HG02885 (cell line): ENCODE data around the gene MARCKSL1.
"Not testable (repeated sequence)": the region's sequence is repeated elsewhere in the genome, so short reads cannot be mapped to it uniquely, and the experiment has no call there.

ENCODE experiments used
- ATAC-seq: cut with Tn5 transposase; IDR thresholded peaks from one replicate; pipeline ENCODE4 v1.9.1; 2021; ENCODE audit warnings: mild to moderate bottlenecking; ENCODE audit not compliant: unreplicated experiment, poor library complexity

MARCKSL1 gene

GRCh38 chr1:32291708-32292538, 44.1 kb downstream of the MARCKSL1 start, which contains the start of gene HDAC1:
Gene HDAC1, plus strand, starts transcription at chr1:32292083. Its CDS starts 87 bp downstream, at chr1:32292170.
- peak; percentile 97 for ATAC-seq

- no peak for ATAC-seq
Observed at GRCh38 chr1:32291145-32291707, 44.8 kb downstream of the MARCKSL1 start.

GRCh38 chr1:32289256-32289655, 46.8 kb downstream of the MARCKSL1 start:
- no peak for ATAC-seq

DNA sequence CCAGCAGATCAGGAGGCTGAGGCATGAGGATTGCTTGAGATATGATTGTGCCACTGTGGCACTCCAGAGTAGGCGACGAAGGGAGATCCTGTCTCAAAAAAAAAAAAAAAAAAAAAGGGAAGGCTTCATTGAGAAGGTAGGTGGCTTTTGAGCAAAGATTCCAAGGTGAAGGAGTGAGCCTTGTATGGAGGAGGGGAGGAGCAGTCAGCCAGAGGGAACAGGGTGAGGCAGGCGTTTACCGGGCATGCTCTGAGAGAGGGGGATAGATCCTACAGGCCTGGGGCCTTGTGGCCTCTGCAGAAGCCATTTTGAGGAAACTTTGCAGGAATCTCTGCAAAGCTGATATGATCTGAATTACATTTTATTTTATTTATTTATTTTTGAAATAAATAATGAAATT, 49.3 kb downstream of the MARCKSL1 start:
- no peak for ATAC-seq

GRCh38 chr1:32285658-32286057, 50.4 kb downstream of the MARCKSL1 start:
- ATAC-seq, result no peak

DNA sequence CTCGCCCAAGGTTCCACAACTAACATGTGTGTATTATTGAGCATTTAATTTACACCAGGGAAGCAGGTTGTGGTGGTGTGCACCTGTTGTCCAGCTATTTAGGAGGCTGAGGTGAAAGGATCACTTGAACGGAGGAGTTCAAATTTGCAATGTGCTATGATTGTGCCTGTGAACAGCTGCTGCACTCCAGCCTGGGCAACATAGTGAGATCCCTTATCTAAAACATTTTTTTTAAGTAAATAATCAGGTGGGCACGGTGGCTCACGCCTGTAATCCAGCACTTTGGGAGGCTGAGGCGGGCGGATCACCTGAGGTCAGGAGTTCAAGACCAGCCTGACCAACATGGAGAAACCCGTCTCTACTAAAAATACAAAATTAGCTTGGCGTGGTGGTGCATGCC, 51.3 kb downstream of the MARCKSL1 start:
- ATAC-seq, result not testable (repeated sequence)
